Rectal smooth muscle tissue (tissue), 1 donor: ENCODE results near the gene H2BW2.
"Not testable (repeated sequence)": the region's sequence is repeated elsewhere in the genome, so short reads cannot be mapped to it uniquely, and the experiment has no call there.

Experiments
- H3K27ac ChIP-seq: one replicate; pipeline ENCODE4 v1.7.0; 2013; ENCODE audit warnings: low read depth, low read length, inconsistent platforms
- H3K27me3 ChIP-seq: one replicate; pipeline ENCODE4 v1.7.0; 2013; ENCODE audit warnings: low read length; ENCODE audit not compliant: control insufficient read depth, insufficient read depth
- H3K36me3 ChIP-seq: one replicate; pipeline ENCODE4 v1.7.0; 2013; ENCODE audit warnings: low read length; ENCODE audit not compliant: control insufficient read depth, insufficient read depth
- H3K4me1 ChIP-seq: one replicate; pipeline ENCODE4 v1.7.0; 2013; ENCODE audit warnings: low read length; ENCODE audit not compliant: control insufficient read depth, insufficient read depth
- H3K4me3 ChIP-seq: one replicate; pipeline ENCODE4 v1.7.0; 2013; ENCODE audit warnings: low read length
- H3K9ac ChIP-seq: one replicate; pipeline ENCODE4 v1.7.0; 2013; ENCODE audit warnings: low read length

H2BW2 gene

DNA sequence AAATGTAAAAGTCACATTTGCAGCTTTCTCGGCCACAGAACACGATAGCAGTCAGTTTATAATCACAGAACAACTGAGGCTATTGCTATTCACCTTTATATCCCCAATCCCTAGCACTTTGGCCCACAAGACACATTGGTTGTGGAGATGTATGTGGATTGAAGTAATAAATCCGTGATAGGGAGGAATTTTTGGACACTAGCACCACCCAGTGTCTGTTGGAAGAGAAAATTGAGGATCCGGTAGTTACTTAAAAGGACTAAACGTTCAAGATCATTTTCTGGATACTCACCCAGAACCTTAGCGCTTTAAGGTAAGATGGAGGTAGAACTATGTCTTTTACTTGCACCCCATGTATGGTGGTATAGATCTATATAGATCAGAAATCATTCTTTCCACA lies 38.1 kb downstream of the H2BW2 start:
- not testable (repeated sequence) for H3K4me3 ChIP-seq, H3K27ac ChIP-seq, H3K9ac ChIP-seq, H3K36me3 ChIP-seq, H3K4me1 ChIP-seq, H3K27me3 ChIP-seq

DNA sequence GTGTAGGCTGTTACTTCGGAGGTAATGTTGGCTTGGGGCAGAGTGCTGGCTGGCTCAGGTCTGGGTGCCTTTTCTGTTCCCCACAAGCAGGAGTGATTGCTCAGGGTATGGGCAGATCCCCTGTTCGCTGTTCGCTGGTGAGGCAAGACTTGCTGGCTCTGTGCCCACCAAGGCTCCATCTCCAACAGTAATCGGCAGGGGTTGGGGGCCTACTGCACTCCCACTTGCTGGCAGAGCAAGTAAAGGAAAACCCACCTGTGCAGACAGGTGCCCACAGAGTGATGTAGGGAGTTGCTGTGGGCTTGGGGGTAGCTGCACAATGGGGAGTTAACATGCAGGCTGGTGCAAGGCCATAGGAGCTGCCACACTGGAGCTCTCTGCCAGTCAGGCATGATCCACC lies 44.3 kb downstream of the H2BW2 start:
- Histone ChIP-seq H3K4me1 (no peaks in the 10 kb centered on the region), H3K36me3 (no peaks in the 10 kb centered on the region), H3K27me3 (no peaks in the 10 kb centered on the region), H3K27ac (no peak overlapping the region), H3K9ac (no peak overlapping the region), H3K4me3 (no peak overlapping the region)

DNA sequence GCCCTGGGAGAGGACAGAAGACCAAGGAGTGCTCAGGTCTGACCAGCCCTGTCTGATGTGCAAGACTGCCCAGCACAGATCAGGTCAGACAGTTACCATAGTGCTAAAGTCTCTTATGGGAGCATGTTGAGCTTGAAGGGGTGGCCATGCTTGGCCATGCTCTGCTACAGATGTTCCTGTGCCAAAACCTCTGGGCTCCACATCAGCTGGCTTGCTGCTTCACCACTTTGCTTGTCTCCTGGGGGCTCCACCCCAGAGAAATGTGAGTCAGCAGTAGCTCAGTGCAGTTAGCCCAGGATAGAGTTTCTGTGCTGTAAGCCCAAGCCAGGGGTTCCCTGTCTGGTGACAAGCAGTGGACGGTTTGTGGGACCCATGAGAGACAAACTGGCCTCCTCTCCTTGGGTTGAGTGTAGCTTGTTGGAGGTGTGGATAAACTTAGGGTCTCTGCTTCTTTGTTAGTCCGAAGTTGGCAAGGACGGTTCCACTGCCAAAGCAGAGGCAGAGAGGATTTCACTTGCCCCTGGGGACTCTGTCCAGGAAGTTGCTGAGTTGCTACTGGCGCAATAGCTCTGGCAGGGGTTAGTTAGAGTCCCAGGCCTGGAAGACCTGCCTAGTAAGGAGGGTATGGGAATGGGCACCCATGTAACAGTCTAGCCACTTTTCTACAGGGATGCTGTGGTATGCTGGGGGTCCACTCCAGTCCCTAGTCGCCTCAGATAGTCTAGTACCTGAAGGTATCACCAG lies 45.0 kb downstream of the H2BW2 start:
- H3K9ac ChIP-seq = no peak overlapping the region
- no peaks in the 10 kb centered on the region for H3K27me3 ChIP-seq
- H3K4me3 ChIP-seq = no peak overlapping the region
- no peaks in the 10 kb centered on the region for H3K4me1 ChIP-seq
- no peaks in the 10 kb centered on the region for H3K36me3 ChIP-seq
- no peak overlapping the region for H3K27ac ChIP-seq

DNA sequence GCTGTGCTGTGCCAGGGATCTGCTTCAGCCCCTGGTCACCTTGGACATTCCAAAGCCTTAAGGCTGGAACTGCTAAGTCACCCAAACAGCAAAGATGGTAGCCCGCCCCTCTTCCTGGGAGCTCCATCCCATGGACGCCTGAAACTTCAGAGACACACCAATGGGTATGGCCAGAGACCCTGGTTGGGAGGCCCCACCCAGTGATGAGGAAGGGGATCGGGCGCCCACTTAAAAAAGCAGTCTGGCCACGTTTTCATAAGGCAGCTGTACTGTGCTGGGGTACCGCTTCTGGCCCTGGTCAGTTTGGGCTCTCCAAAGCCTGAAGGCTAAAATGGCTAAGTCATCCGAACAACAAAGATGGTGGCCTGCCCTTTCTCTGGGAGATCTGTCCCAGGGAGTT lies 45.7 kb downstream of the H2BW2 start:
- Histone ChIP-seq H3K27ac (no peak overlapping the region), H3K36me3 (no peaks in the 10 kb centered on the region), H3K4me3 (no peak overlapping the region), H3K4me1 (no peaks in the 10 kb centered on the region), H3K27me3 (no peaks in the 10 kb centered on the region), H3K9ac (no peak overlapping the region)

DNA sequence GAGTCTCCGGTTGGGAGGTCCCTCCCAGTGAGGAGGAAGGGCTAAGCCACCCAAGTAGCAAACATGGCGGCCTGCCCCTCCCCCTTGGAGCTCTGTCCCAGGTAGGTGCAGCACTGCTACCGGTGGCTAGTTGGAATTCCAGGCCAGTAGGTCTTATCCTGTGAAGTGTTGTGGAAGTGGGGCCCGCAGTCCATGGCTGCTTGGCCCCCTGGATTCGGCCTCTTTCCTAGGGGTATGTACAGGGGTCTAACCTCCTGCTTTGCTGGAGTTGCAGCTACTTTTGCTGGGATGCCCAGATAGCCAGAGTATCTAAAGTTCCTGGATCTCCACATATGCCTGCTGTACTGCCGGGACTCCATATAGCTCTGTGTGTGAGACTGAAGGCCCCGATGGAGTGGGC lies 46.2 kb downstream of the H2BW2 start:
- Histone ChIP-seq H3K27ac (no peak overlapping the region), H3K4me1 (no peaks in the 10 kb centered on the region), H3K36me3 (no peaks in the 10 kb centered on the region), H3K4me3 (no peak overlapping the region), H3K9ac (no peak overlapping the region), H3K27me3 (no peaks in the 10 kb centered on the region)
